Stimulated activated CD8-positive, alpha-beta memory T cell treated with anti-CD3 and anti-CD28 coated beads, Interleukin-2, amount 100 ng/mL, for 48 hours (primary cell): ENCODE results near the gene GPR146.
"Not testable (repeated sequence)": the region's sequence is repeated elsewhere in the genome, so short reads cannot be mapped to it uniquely, and the experiment has no call there.

Source experiments
- DNase-seq, 2 donors: peaks; one replicate each; pipeline ENCODE4 v3.0.0-alpha.2; 2020; ENCODE audit warnings: low read depth in 2 of 2

GPR146 gene

DNA sequence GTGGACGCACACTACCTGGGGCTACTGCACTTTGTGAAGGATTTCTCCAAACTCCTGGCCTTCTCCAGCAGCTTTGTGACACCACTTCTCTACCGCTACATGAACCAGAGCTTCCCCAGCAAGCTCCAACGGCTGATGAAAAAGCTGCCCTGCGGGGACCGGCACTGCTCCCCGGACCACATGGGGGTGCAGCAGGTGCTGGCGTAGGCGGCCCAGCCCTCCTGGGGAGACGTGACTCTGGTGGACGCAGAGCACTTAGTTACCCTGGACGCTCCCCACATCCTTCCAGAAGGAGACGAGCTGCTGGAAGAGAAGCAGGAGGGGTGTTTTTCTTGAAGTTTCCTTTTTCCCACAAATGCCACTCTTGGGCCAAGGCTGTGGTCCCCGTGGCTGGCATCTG is 14.0 kb downstream of the GPR146 start:
- DNase-seq, result no peak

DNA sequence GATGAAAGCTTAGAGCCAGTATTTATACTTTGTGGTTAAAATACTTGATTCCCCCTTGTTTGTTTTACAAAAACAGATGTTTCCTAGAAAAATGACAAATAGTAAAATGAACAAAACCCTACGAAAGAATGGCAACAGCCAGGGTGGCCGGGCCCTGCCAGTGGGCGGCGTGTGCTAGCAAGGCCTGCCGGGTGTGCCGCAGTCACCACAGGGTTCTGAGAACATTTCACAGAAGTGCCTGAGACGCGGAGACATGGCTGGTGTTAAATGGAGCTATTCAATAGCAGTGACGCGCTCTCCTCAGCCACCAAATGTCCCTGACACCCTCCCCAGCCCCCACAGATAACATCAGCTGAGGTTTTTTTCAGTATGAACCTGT is 14.5 kb downstream of the GPR146 start:
- no peak for DNase-seq

- DNase-seq, result peak in 1 of 2 donors; percentile 24
Measured at GRCh38 chr7:1059200-1060091, 15.1 kb downstream of the GPR146 start.

GRCh38 chr7:1060315-1061072 is 16.1 kb downstream of the GPR146 start:
- no peak for DNase-seq

DNA sequence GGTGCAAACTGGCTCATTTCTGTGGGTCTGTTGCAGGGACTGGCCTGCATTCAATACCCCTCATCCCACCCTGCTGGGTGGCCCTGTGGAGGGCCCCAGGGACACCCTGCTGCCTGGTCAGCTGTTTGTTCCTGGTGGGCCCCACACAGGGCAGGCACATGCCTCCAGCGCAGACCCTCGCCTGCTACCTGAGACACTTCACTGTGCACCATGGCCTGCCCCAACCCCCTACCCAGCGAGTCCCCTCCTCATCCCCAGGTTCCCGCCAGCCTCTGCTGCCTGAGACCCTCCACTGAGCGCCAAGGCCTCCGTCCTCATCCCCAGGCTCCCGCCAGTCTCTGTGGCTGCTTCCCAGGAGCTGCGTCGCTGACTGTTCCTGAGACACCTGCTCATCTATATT is 16.8 kb downstream of the GPR146 start:
- no peak for DNase-seq

DNA sequence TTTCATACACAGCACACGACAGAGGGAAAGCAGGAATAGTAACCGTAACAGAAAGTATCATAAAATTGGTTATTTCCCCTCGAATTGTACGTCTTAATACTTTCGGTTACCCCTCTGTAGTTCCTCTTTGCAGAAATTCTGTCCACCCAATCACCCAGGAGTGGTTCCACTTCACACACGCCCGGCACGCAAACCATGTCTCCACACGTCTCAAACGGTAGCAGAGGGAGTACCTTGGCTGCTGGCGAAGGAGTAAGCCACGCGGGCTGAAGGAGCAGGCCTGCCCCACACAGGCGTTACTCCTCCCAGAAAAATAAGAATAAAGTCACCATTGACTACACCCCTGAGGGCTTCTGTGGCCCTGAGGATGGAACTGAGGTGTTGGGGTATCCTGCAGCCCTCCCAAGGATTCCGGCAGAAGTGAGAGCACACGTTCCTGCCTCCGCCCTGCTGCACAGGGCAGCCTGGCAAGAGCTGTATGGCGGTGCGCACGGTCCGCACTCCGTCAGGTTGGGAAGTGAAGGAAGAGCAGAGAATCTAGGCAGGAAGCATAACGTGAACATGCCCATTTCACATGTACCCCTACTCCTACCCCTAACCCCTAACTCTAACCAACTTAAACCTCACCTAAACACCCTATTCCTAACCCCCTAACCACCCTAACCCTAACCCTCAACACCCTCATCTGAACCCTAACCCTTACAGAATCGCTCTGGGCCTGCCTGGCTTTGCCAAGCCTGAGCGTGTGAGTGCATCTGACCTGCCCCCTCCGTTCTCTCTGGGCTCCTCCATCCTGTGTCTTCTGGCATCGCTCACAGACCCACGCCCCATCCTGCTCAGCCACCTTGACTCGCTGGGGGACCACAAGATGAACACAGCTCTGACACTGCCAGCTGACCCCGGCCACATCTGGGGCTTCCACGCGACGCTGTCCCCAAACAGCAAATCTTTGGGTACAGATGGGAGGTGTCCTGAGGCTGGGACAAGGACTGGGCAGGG is 18.2 kb downstream of the GPR146 start:
- no peak for DNase-seq

- no peak for DNase-seq
Measured at GRCh38 chr7:1063361-1063760, 19.0 kb downstream of the GPR146 start.

DNA sequence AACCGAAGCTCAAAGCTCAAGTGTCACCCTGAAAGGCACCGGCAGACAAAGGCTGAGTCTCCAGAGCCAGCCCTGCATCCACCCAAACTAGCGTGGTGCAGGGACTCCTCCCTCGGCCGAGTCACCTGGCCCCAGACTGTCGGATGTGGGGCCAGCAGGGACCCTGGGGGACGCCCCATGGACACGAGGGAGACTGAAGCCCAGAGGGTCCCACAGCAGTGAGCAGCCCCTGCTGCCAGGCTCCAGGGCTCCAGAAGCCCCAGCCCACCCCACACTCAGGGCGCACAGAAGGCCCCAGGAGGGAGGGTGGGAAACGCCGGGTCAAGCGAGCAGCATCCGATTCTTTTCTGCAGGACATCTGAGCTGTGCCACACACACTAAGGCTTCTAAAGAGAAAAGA is 20.2 kb downstream of the GPR146 start:
- DNase-seq, result no peak

GRCh38 chr7:1065263-1065584 is 20.9 kb downstream of the GPR146 start:
- DNase-seq, result no peak

DNA sequence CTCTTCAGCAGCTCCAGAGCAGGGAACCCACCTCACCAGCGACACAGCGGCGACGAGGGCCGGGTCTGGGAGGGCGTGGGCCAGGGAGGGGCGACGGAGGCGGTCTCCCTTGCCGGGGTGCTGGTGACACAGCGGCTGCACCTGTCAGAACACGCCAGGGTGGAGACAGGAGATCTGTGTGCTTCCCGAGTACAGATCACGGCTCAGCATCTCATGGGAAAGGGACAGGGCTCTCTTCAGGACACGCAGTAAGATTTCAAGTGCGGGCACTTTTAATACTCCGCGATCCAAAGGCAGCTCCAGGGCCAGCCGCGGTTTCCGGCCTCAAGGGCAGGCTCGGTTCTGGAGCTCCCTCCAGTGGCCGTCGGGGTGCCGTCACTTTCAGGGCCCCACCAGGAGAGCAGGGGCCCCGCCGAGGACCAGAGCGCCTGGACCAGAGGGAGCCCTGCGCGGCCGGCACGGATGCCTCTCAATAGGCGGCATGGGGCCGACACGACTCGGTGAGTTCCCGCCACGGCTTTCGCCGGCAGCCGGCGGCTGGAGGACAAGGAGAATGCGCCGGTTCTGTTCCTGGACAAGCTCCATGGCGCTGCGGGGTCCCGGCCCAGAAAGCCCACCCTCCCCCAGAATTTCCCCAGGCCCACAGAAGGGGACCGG is 21.4 kb downstream of the GPR146 start:
- DNase-seq, result peak; percentile 69 to 74

DNA sequence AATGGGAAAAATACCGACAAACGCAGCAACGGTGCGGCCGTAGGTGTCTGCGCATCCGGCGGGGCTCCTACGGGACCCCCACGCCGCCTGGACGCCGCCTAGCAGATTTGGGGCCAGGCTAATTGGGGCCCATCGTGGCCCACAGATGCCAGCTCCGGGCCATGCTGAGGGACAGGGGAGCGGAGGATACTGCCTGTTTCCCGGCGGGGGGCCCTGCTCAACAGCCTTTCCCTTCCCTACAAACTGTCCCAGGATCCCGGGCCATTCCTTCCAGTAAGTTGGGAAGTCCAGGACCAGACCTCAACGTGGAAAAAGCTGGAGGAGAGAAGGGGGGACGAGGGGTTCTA is 21.9 kb downstream of the GPR146 start:
- DNase-seq, result no peak

- no peak for DNase-seq
Measured at GRCh38 chr7:1068013-1068412, 23.7 kb downstream of the GPR146 start.

GRCh38 chr7:1068619-1069018 is 24.3 kb downstream of the GPR146 start:
- DNase-seq, result no peak

DNA sequence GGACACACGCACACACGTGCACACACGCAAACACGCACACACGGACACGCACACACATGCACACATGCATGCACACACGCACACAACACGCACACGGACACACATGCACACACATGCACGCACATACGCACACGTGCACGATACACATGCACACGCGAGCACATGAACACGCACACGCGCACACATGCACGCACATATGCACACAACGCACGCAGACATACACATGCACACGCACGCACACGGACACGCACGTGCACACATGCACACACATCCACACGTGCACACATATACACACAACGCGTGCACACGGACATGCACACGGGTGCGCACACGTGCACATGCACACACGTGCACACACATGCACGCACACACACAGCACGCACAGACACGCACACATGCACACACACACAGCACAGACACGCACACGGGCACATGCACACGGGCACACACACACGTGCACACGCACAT is 26.2 kb downstream of the GPR146 start:
- no peak for DNase-seq

DNA sequence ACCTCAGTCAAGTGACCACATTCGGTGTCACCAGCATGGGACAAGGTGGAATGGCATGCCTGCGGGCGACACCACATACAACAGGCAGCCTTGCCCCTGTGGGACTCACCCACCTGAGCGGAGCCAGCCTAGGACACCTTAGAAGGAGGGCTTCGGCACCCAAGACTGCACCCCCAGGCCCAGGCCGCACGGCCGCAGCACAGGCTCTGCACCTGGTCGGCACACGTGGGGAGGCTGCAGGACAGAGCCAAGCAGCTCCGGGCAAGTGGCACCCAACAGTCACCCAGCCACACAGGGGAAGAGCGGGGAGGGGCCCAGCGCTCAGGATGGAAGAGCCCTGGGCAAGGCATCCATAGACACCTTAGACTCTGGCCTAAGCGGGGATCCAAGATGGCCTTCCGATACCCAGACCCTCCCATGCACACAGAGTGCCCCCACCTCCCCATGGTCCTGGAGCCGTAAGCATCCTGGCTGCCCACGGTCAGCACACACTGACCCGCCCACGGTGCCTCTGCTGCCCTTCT is 27.4 kb downstream of the GPR146 start:
- no peak for DNase-seq

- no peak for DNase-seq
Measured at GRCh38 chr7:1073142-1073977, 29.0 kb downstream of the GPR146 start.

- not testable (repeated sequence) for DNase-seq
Measured at GRCh38 chr7:1074018-1074417, 29.7 kb downstream of the GPR146 start.

GRCh38 chr7:1074593-1075431 is 30.5 kb downstream of the GPR146 start:
- DNase-seq, result no peak
